GM13977 (cell line): ENCODE data around the gene ADCY2.

Source experiments
- DNase-seq: peaks from one replicate; pipeline ENCODE4 v3.0.0; 2012; ENCODE audit warnings: low spot score
- in situ Hi-C: fragments of 300-500 bp; cut with MboI; formaldehyde crosslinking; loops from one replicate; pipeline ENCODE4 v1.12.0; 2022; ENCODE audit warnings: low sequenced_read_pairs, low pct_unique_long_range_greater_than_20kb, mixed read lengths, inconsistent platforms; ENCODE audit not compliant: unreplicated experiment
- TF ChIP-seq, protein P1 (sequence below): IDR thresholded peaks from 2 replicates; pipeline ENCODE4 v1.5.1; 2012; ENCODE audit warnings: mild to moderate bottlenecking, control low read depth; ENCODE audit not compliant: insufficient read depth; ENCODE audit errors: extremely low read depth, missing control alignments

The ADCY2 gene

DNA sequence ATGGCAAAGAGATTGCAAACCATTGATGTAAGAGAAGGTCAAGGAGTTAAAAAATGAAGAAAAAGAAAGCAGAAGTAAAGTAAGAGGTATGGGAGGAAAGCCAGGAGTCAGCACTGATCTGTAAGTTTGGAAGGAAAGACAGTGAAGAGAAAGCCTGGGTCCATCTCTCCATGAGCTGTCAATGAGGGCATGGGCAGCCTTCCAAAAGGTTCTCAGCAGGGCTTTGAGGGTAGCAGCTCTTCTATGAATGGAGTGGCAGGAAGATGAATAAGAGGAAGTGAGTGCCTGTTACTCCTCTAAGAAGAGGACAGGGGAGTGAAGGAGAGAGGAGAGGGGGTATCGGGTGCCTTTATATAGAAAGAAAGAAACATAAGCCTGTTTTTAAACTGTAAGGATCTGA lies 97.1 kb downstream of the ADCY2 start:
- DNase-seq: no peak
- in situ Hi-C loops: no loop called here
- TF ChIP-seq, protein P1, sequence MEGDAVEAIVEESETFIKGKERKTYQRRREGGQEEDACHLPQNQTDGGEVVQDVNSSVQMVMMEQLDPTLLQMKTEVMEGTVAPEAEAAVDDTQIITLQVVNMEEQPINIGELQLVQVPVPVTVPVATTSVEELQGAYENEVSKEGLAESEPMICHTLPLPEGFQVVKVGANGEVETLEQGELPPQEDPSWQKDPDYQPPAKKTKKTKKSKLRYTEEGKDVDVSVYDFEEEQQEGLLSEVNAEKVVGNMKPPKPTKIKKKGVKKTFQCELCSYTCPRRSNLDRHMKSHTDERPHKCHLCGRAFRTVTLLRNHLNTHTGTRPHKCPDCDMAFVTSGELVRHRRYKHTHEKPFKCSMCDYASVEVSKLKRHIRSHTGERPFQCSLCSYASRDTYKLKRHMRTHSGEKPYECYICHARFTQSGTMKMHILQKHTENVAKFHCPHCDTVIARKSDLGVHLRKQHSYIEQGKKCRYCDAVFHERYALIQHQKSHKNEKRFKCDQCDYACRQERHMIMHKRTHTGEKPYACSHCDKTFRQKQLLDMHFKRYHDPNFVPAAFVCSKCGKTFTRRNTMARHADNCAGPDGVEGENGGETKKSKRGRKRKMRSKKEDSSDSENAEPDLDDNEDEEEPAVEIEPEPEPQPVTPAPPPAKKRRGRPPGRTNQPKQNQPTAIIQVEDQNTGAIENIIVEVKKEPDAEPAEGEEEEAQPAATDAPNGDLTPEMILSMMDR: no peak

DNA sequence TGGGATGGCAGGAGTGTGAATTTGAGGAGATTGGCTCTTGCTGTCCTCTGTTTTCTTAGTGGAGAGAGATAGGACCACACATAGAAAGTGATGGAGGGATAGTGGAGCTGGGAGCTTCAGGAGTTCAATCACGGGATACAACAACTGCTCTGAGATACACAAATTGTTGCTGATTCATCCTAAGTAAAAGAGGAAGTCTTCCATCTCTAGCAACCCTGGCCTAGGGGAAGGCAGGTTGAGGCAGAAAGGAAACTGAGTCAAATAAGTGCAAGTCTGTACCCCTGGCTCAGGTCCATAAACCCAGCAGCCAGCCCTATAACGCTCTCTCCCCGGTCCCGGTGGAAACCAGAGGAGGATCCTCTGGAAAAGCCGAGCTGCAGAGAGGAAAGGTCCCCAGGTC lies 97.7 kb downstream of the ADCY2 start:
- DNase-seq: no peak
- in situ Hi-C loops: no loop called here
- TF ChIP-seq, protein P1: no peak

DNA sequence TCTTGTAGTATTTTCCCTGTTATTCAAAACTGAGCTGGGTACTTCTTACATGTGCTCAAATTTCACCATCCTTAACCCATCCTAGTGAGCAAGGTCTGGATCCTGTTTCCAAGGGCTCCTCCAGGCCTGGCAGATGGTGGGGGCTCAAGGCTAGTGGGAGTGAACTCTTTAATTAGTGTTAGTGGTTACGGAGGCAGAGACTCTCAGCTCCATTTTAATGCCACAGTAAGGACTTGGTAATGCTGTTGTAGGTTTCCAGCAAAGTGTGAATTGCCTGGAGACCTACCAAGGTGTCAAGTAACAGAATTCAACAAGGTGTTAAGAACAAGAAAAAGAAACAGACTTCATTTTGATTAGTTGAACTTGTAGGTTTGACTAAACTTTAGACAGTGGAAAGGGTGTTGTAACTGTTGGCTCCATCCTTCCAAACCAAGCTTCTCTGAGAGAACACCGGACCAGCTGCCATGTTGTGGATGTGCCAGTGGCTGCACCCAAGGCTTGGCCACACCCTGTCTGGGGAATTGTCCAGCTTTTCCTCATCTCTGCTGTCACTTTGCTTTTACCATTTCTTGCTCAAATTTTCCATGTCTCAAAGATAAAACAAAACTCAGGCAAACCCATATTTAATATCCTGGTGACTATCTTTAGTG lies 98.7 kb downstream of the ADCY2 start:
- TF ChIP-seq, protein P1: no peak
- DNase-seq: no peak
- in situ Hi-C loops: no loop called here

DNA sequence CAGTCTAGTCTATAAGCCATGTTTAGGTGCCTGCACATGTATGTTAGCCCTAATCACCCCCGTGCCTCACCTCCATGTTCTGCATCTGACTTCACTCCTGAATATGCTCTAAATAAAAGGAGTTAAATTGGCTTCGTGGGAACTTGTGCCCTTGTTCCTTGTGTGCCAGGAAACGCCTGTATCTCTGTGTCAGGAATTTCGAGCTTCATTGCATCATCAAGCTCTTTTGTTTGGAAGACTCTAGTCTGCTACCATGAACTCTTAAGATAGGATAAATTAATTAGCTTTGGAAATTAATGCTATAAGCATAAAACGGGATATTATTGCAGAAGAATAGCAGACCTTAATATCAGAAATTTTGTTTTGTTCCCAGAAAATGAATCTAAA lies 99.2 kb downstream of the ADCY2 start:
- TF ChIP-seq, protein P1: no peak
- in situ Hi-C loops: no loop called here

DNA sequence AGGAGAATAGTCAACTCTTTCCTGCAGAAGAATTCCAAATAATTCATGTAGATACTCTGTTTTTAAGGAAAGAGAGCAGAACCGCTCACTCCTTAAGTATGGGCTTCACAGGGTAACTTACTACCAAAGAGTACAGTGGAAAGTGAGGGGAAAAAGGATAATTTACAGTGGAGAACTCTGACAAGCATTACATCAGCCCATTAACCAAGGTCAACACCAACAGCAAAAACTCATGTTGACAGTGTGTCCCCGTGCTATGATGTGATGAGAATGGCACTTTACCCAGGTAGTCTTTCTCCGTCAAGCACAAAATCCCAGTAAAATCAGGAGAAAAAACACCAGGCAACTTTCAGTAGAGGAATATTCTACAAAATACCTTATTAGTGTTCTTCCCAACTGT lies 104.3 kb downstream of the ADCY2 start:
- TF ChIP-seq, protein P1: no peak
- in situ Hi-C loops: no loop called here
- no peak for DNase-seq

More for the DNA sequence above, 99.2 kb downstream of the ADCY2 start:
- no peak for DNase-seq

DNA sequence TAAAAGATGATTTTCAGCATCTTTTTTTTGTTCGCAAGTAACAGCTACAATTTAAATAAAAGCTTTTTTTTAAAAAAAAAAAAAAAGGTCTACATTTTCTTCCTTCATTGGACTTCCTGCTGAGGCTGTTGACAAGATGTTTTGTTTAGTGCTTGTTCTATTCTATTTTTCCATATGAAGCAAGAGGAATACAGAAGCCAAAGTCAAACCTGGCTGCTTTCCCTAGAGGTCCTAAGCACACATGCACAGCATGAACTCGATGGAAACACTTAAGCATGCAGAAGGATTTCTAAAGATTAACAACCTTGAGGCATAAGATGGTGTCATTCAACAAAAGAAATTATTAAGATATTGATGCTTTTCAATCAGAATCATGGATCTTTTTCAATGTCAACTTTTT lies 105.1 kb downstream of the ADCY2 start:
- TF ChIP-seq, protein P1: no peak
- DNase-seq: no peak
- in situ Hi-C loops: no loop called here
